ENCODE data around the gene WDR11.

WDR11 gene

GRCh38 chr10:120953897-120954296, 102.7 kb downstream of the WDR11 start:
- peaks cover 9% of the 10 kb centered on the region for H3K4me1 Mint-ChIP-seq
- H3K9me3 Mint-ChIP-seq = no peaks in the 10 kb centered on the region
- DNase-seq (ENCODE audit: low spot score in 2 of 2) = no peak
- ATAC-seq (replicated peaks; ENCODE audit: extremely low read depth, poor library complexity, severe bottlenecking) = no peak
- H3K4me3 Mint-ChIP-seq = no peak overlapping the region
- H3K27me3 Mint-ChIP-seq = peaks cover 40% of the 10 kb centered on the region
- H3K27ac Mint-ChIP-seq (ENCODE audit: low read depth) = no peak overlapping the region
- H3K36me3 Mint-ChIP-seq (ENCODE audit: insufficient read depth) = no peaks in the 10 kb centered on the region
